ENCODE results near the gene PIK3C2B. TPM values are rescaled to one million over a fixed set of nuclear protein-coding genes. Genes with fewer than 3 reads are reported as not detected.
A peak's percentile ranks its signal among the peaks of the same experiment; 100 is the strongest.

The PIK3C2B gene
- total RNA-seq = 62.2 and 62.7 TPM in 2 replicates
- long read RNA-seq, partial matches to known transcripts = 1 of 3 reads
- long read RNA-seq, other reads (novel, unspliced or antisense) = 2 of 3 reads

- peak within 1 kb of the TSS; percentile 99 for H3K27ac Mint-ChIP-seq
- peak; percentile 77 for DNase-seq (ENCODE audit: low spot score, unreplicated experiment)
- H3K27me3 Mint-ChIP-seq = peaks cover 21% of the 10 kb centered on the region
- peaks cover 28% of the 10 kb centered on the region for H3K4me1 Mint-ChIP-seq (ENCODE audit: low read depth)
- peak within 1 kb of the TSS; percentile 92 for H3K4me3 Mint-ChIP-seq (ENCODE audit: low read depth)
- H3K36me3 Mint-ChIP-seq (ENCODE audit: insufficient read depth) = peaks cover 4% of the 10 kb centered on the region
- H3K9me3 Mint-ChIP-seq (ENCODE audit: low read depth) = no peaks in the 10 kb centered on the region
- peak; percentile 58 for TF ChIP-seq CTCF (IDR thresholded peaks at IDR 0.05; ENCODE audit: unreplicated experiment)
These were observed at the start of gene PIK3C2B for GRCh38 chr1:204494281-204495077. Gene PIK3C2B, minus strand, starts transcription at chr1:204494805. Its CDS starts 25,003 bp downstream, at chr1:204469802.

- no peak for DNase-seq (ENCODE audit: low spot score, unreplicated experiment)
- no peak for TF ChIP-seq CTCF (IDR thresholded peaks at IDR 0.05; ENCODE audit: unreplicated experiment)
- Mint-ChIP-seq H3K27me3 (no peaks in the 10 kb centered on the region), H3K27ac (no peak overlapping the region), H3K4me3 (ENCODE audit: low read depth) (no peak overlapping the region), H3K36me3 (ENCODE audit: insufficient read depth) (peaks cover 40% of the 10 kb centered on the region), H3K4me1 (ENCODE audit: low read depth) (no peaks in the 10 kb centered on the region), H3K9me3 (ENCODE audit: low read depth) (no peaks in the 10 kb centered on the region)
These were observed 49.7 kb upstream of the PIK3C2B start for GRCh38 chr1:204544321-204544720.

- no peak for TF ChIP-seq CTCF (IDR thresholded peaks at IDR 0.05; ENCODE audit: unreplicated experiment)
- Mint-ChIP-seq H3K4me1 (ENCODE audit: low read depth) (no peaks in the 10 kb centered on the region), H3K27me3 (no peaks in the 10 kb centered on the region), H3K27ac (no peak overlapping the region), H3K9me3 (ENCODE audit: low read depth) (no peaks in the 10 kb centered on the region), H3K36me3 (ENCODE audit: insufficient read depth) (peaks cover 31% of the 10 kb centered on the region), H3K4me3 (ENCODE audit: low read depth) (no peak overlapping the region)
- DNase-seq (ENCODE audit: low spot score, unreplicated experiment) = no peak
These were observed 47.0 kb upstream of the PIK3C2B start for GRCh38 chr1:204541626-204542025.

- Mint-ChIP-seq H3K9me3 (ENCODE audit: low read depth) (no peaks in the 10 kb centered on the region), H3K27me3 (no peaks in the 10 kb centered on the region), H3K27ac (no peak overlapping the region), H3K4me1 (ENCODE audit: low read depth) (no peaks in the 10 kb centered on the region), H3K36me3 (ENCODE audit: insufficient read depth) (peaks cover 21% of the 10 kb centered on the region), H3K4me3 (ENCODE audit: low read depth) (no peak overlapping the region)
- TF ChIP-seq CTCF (IDR thresholded peaks at IDR 0.05; ENCODE audit: unreplicated experiment) = no peak
- DNase-seq (ENCODE audit: low spot score, unreplicated experiment) = no peak
These were observed 38.2 kb upstream of the PIK3C2B start for GRCh38 chr1:204532832-204533231.

GRCh38 chr1:204530932-204531331 is 36.3 kb upstream of the PIK3C2B start:
- H3K4me3 Mint-ChIP-seq (ENCODE audit: low read depth) = no peak overlapping the region
- no peaks in the 10 kb centered on the region for H3K4me1 Mint-ChIP-seq (ENCODE audit: low read depth)
- DNase-seq (ENCODE audit: low spot score, unreplicated experiment) = no peak
- H3K27me3 Mint-ChIP-seq = no peaks in the 10 kb centered on the region
- H3K27ac Mint-ChIP-seq = no peak overlapping the region
- H3K36me3 Mint-ChIP-seq (ENCODE audit: insufficient read depth) = peaks cover 18% of the 10 kb centered on the region
- no peaks in the 10 kb centered on the region for H3K9me3 Mint-ChIP-seq (ENCODE audit: low read depth)
- no peak for TF ChIP-seq CTCF (IDR thresholded peaks at IDR 0.05; ENCODE audit: unreplicated experiment)

Data from progenitor cell of endocrine pancreas (in vitro differentiated cells).